ENCODE data around the gene HOXC11. TPM values are rescaled to one million over a fixed set of nuclear protein-coding genes. Genes with fewer than 3 reads are reported as not detected.

HOXC11 gene
- total RNA-seq, 3 donors from 2014 or later (not counting 1 experiment from before 2014, with no cell fraction given) = not detected

- Histone ChIP-seq H3K27me3 (ENCODE audit: control insufficient read depth, insufficient read depth, low read length) (peaks cover 93% of the 10 kb centered on the region), H3K9me3 (ENCODE audit: control insufficient read depth, insufficient read depth, low read length) (peaks cover 5% of the 10 kb centered on the region), H3K4me1 (ENCODE audit: control insufficient read depth, insufficient read depth, low read length) (peaks cover 32% of the 10 kb centered on the region), H3K4me3 (ENCODE audit: low read length) (no peak overlapping the region), H3K27ac (ENCODE audit: low read length) (no peak overlapping the region), H3K36me3 (ENCODE audit: control insufficient read depth, insufficient read depth, low read length) (no peaks in the 10 kb centered on the region)
- Mint-ChIP-seq H3K9me3 (no peaks in the 10 kb centered on the region), H3K27me3 (ENCODE audit: low read depth in 2 of 2) (peaks cover 69 to 81% of the 10 kb centered on the region in 2 donors), H3K27ac (peak overlapping the region in 1 of 2 donors; percentile 75), H3K36me3 (no peaks in the 10 kb centered on the region), H3K4me3 (peak overlapping the region; percentile 13), H3K4me1 (peaks cover 12 to 14% of the 10 kb centered on the region in 2 donors)
- DNase-seq (no peak), ATAC-seq (no peak)
- 8% methylated on average over 11 of the region's 19 CpGs for WGBS (ENCODE audit: insufficient coverage)
- intact Hi-C loops (cut with micrococcal nuclease) = no loop called here
- no peak for TF ChIP-seq CTCF (IDR thresholded peaks at IDR 0.05)
Measured at GRCh38 chr12:53953831-53954693, 18.9 kb upstream of the HOXC11 start.

- H3K4me3 ChIP-seq (ENCODE audit: low read length) = no peak within 1 kb of the TSS
- no peak for TF ChIP-seq CTCF (IDR thresholded peaks at IDR 0.05)
- H3K9me3 ChIP-seq (ENCODE audit: control insufficient read depth, insufficient read depth, low read length) = peaks cover 5% of the 10 kb centered on the region
Measured at GRCh38 chr12:53954694-53955035, 18.3 kb upstream of the HOXC11 start, which contains the start of gene HOXC12. Gene HOXC12, plus strand, starts transcription at chr12:53954903. Its CDS starts 27 bp downstream, at chr12:53954930.

DNA sequence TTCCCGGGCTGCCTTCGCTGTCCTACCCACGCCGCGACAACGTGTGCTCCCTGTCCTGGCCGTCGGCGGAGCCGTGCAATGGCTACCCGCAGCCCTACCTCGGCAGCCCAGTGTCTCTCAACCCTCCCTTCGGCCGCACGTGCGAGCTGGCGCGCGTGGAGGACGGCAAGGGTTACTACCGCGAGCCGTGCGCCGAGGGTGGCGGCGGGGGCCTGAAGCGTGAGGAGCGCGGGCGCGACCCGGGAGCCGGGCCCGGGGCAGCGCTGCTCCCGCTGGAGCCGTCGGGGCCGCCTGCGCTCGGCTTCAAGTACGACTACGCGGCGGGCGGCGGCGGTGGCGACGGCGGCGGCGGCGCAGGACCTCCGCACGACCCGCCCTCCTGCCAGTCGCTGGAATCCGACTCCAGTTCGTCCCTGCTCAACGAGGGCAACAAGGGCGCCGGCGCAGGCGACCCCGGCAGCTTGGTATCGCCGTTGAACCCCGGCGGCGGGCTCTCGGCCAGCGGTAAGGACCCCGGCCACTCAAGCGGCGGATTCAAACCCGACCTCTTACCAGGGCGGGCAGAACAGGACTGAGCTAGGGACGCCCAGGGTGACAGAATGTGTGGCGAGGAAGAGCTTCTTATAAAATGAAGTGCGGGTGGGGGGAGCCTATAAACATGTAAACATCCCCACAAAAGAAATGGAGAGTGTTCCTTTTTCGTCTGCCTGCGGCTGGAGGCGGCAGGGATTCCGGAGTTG is 17.7 kb upstream of the HOXC11 start:
- peaks cover 5% of the 10 kb centered on the region for H3K9me3 ChIP-seq (ENCODE audit: control insufficient read depth, insufficient read depth, low read length)
- H3K27ac ChIP-seq (ENCODE audit: low read length) = no peak overlapping the region
- intact Hi-C loops (cut with micrococcal nuclease) = loop anchor here (5.0 kb wide), 2 partner anchors 42 to 327 kb away; partner anchors contain the start of genes CBX5 and HNRNPA1
- Mint-ChIP-seq H3K36me3 (peaks cover 7% of the 10 kb centered on the region), H3K4me1 (peaks cover 19 to 20% of the 10 kb centered on the region in 2 donors), H3K27ac (no peak overlapping the region), H3K4me3 (no peak overlapping the region), H3K9me3 (no peaks in the 10 kb centered on the region), H3K27me3 (ENCODE audit: low read depth in 2 of 2) (peaks cover 74 to 81% of the 10 kb centered on the region in 2 donors)
- TF ChIP-seq CTCF (IDR thresholded peaks at IDR 0.05) = no peak
- no peaks in the 10 kb centered on the region for H3K36me3 ChIP-seq (ENCODE audit: control insufficient read depth, insufficient read depth, low read length)
- 10% methylated on average over 80 of the region's 86 CpGs for WGBS (ENCODE audit: insufficient coverage)
- no peak overlapping the region for H3K4me3 ChIP-seq (ENCODE audit: low read length)
- ATAC-seq = no peak
- H3K27me3 ChIP-seq (ENCODE audit: control insufficient read depth, insufficient read depth, low read length) = peaks cover 95% of the 10 kb centered on the region
- H3K4me1 ChIP-seq (ENCODE audit: control insufficient read depth, insufficient read depth, low read length) = peaks cover 33% of the 10 kb centered on the region
- DNase-seq = no peak

More at GRCh38 chr12:53954694-53955035, 18.3 kb upstream of the HOXC11 start, which contains the start of gene HOXC12:
- Mint-ChIP-seq H3K4me1 (peaks cover 14 to 15% of the 10 kb centered on the region in 2 donors), H3K9me3 (no peaks in the 10 kb centered on the region), H3K36me3 (peaks cover 2% of the 10 kb centered on the region), H3K27ac (peak within 1 kb of the TSS in 1 of 2 donors; percentile 75), H3K27me3 (ENCODE audit: low read depth in 2 of 2) (peaks cover 70 to 81% of the 10 kb centered on the region in 2 donors), H3K4me3 (peak within 1 kb of the TSS; percentile 13)
- peaks cover 32% of the 10 kb centered on the region for H3K4me1 ChIP-seq (ENCODE audit: control insufficient read depth, insufficient read depth, low read length)
- DNase-seq (no peak), ATAC-seq (no peak)
- no peaks in the 10 kb centered on the region for H3K36me3 ChIP-seq (ENCODE audit: control insufficient read depth, insufficient read depth, low read length)
- no peak within 1 kb of the TSS for H3K27ac ChIP-seq (ENCODE audit: low read length)
- H3K27me3 ChIP-seq (ENCODE audit: control insufficient read depth, insufficient read depth, low read length) = peaks cover 94% of the 10 kb centered on the region
- 10% methylated on average over 13 of the region's 20 CpGs for WGBS (ENCODE audit: insufficient coverage)
- intact Hi-C loops (cut with micrococcal nuclease) = loop anchor here (5.0 kb wide), 2 partner anchors 43 to 328 kb away; partner anchors contain the start of genes CBX5 and HNRNPA1

Measured in natural killer cell (primary cell).